Measurements from ENCODE around the gene WBP2NL. TPM values are rescaled to one million over a fixed set of nuclear protein-coding genes. Genes with fewer than 3 reads are reported as not detected.

WBP2NL gene
- total RNA-seq, 1 donor: 0.72 TPM

DNA sequence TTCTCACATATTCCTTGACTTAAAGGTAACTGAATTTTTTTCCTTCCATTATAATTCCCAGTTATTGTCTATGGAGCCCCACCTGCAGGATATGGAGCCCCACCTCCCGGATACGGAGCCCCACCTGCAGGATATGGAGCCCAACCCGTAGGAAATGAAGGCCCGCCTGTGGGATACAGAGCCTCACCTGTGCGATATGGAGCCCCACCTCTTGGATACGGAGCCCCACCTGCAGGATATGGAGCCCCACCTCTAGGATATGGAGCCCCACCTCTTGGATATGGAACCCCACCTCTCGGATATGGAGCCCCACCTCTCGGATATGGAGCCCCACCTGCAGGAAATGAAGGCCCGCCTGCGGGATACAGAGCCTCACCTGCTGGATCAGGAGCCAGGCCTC lies 28.1 kb downstream of the WBP2NL start:
- Histone ChIP-seq H3K27ac (ENCODE audit: low read depth, low read length) (no peak overlapping the region), H4K20me1 (ENCODE audit: insufficient read depth, low read length) (no peaks in the 10 kb centered on the region), H3K36me3 (ENCODE audit: insufficient read depth, low read length) (no peaks in the 10 kb centered on the region), H3K27me3 (ENCODE audit: insufficient read depth, low read length) (peaks cover 3% of the 10 kb centered on the region), H3K79me2 (ENCODE audit: insufficient read depth, low read length) (no peaks in the 10 kb centered on the region), H2AFZ (ENCODE audit: low read length) (no peak overlapping the region), H3K4me1 (ENCODE audit: insufficient read depth, low read length) (no peaks in the 10 kb centered on the region), H3K4me2 (ENCODE audit: insufficient read depth, low read length) (no peak overlapping the region), H3K9me3 (ENCODE audit: low read depth, low read length) (no peaks in the 10 kb centered on the region), H3K4me3 (ENCODE audit: insufficient read depth, low read length) (no peak overlapping the region)
- TF ChIP-seq, protein P1, sequence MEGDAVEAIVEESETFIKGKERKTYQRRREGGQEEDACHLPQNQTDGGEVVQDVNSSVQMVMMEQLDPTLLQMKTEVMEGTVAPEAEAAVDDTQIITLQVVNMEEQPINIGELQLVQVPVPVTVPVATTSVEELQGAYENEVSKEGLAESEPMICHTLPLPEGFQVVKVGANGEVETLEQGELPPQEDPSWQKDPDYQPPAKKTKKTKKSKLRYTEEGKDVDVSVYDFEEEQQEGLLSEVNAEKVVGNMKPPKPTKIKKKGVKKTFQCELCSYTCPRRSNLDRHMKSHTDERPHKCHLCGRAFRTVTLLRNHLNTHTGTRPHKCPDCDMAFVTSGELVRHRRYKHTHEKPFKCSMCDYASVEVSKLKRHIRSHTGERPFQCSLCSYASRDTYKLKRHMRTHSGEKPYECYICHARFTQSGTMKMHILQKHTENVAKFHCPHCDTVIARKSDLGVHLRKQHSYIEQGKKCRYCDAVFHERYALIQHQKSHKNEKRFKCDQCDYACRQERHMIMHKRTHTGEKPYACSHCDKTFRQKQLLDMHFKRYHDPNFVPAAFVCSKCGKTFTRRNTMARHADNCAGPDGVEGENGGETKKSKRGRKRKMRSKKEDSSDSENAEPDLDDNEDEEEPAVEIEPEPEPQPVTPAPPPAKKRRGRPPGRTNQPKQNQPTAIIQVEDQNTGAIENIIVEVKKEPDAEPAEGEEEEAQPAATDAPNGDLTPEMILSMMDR (IDR thresholded peaks at IDR 0.05; ENCODE audit: extremely low read depth, low read depth, low read length): no peak
- DNase-seq (ENCODE audit: insufficient read length, low spot score, missing footprints): no peak

DNA sequence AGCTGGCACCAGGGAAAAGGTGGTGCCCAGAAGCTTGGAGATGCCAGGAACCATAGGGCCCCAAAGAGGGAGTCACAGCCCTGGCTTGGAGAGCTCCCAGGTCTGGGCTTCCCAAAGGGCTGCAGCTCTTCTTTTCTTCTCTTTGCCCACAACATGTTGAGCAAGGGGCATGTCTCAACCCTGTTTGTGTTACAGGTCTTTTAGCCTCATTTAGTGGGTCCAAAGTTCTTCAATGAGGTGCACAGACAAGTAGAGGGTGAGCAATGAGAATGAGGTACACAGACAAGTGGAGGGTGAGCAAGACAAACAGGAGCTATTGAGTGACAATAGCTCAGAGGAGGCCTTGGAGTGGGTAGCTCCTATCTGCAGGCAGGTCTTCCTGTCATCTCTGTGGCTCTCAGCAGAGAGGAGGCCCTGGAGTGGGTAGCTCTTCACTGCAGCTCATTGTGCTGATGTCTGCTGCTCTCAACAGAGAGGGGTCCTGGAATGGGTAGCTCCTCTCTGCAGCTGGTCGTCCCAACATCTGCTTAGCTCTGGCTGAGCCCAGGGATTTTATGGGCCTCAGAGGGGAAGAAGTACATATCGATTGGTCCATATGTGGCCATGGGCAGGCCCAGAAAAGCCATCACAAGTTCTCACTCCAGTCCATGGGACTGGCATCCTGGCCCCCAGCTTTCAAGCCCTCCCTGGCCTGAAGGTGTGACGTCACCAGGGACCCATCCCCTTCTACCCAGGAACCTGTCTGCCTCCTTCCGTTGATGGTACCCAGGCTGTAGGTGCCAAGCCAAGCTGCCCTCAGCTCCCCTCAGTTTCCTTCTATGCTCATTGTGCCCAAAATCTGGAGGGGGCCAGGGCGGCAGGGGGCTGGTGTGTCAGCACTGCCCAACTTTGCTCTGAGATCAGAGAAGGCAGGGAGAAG lies 34.9 kb downstream of the WBP2NL start:
- no peaks in the 10 kb centered on the region for H3K27me3 ChIP-seq (ENCODE audit: insufficient read depth, low read length)
- no peaks in the 10 kb centered on the region for H3K36me3 ChIP-seq (ENCODE audit: insufficient read depth, low read length)
- no peaks in the 10 kb centered on the region for H3K79me2 ChIP-seq (ENCODE audit: insufficient read depth, low read length)
- peaks cover 5% of the 10 kb centered on the region for H3K9me3 ChIP-seq (ENCODE audit: low read depth, low read length)
- TF ChIP-seq, protein P1 (IDR thresholded peaks at IDR 0.05; ENCODE audit: extremely low read depth, low read depth, low read length): no peak
- H3K4me3 ChIP-seq (ENCODE audit: insufficient read depth, low read length): no peak overlapping the region
- H3K4me1 ChIP-seq (ENCODE audit: insufficient read depth, low read length): no peaks in the 10 kb centered on the region
- no peak overlapping the region for H2AFZ ChIP-seq (ENCODE audit: low read length)
- no peak overlapping the region for H3K4me2 ChIP-seq (ENCODE audit: insufficient read depth, low read length)
- H4K20me1 ChIP-seq (ENCODE audit: insufficient read depth, low read length): no peaks in the 10 kb centered on the region
- DNase-seq (ENCODE audit: insufficient read length, low spot score, missing footprints): no peak
- H3K27ac ChIP-seq (ENCODE audit: low read depth, low read length): no peak overlapping the region

DNA sequence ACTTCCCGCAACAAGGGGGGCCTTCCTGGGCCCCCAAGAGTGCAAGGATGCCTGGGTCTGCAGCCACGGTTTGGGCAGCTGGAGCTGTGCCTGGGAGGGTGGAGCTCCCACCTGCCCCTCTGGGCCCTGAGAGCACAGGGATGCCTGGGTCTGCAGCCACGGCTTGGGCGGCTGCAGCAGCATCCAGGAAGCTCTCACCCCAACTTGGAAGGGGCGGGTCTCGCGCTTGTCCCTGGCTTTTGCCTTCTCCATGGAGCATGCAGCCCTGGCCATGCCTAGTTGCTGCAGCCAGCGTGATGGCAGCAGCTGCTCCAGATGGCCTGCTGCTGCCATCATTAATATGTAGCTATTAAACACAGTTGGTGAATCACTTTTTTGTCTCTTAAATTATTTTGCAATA lies 36.7 kb downstream of the WBP2NL start:
- no peaks in the 10 kb centered on the region for H3K4me1 ChIP-seq (ENCODE audit: insufficient read depth, low read length)
- no peaks in the 10 kb centered on the region for H3K27me3 ChIP-seq (ENCODE audit: insufficient read depth, low read length)
- no peak overlapping the region for H3K4me2 ChIP-seq (ENCODE audit: insufficient read depth, low read length)
- no peak overlapping the region for H2AFZ ChIP-seq (ENCODE audit: low read length)
- no peak overlapping the region for H3K27ac ChIP-seq (ENCODE audit: low read depth, low read length)
- no peaks in the 10 kb centered on the region for H3K79me2 ChIP-seq (ENCODE audit: insufficient read depth, low read length)
- no peak overlapping the region for H3K4me3 ChIP-seq (ENCODE audit: insufficient read depth, low read length)
- peaks cover 5% of the 10 kb centered on the region for H3K9me3 ChIP-seq (ENCODE audit: low read depth, low read length)
- DNase-seq (ENCODE audit: insufficient read length, low spot score, missing footprints): no peak
- TF ChIP-seq, protein P1 (IDR thresholded peaks at IDR 0.05; ENCODE audit: extremely low read depth, low read depth, low read length): no peak
- H3K36me3 ChIP-seq (ENCODE audit: insufficient read depth, low read length): no peaks in the 10 kb centered on the region
- no peaks in the 10 kb centered on the region for H4K20me1 ChIP-seq (ENCODE audit: insufficient read depth, low read length)

DNA sequence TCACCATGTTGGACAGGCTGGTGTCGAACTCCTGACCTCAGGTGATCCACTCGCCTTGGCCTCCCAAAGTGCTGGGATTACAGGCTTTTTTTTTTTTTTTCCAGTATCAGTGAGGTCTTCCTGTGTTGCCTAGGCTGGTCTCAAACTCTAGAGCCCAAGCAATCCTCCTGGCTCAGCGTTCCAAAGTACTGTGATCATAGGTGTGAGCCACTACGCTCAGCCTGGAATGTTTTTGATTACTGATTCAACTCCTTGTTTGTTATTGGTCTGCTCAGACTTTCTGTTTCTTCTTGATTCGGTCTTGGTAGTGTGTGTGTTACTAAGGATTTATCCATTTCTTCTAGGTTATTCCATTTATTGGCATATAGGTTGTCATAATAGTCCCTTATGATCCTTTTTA lies 40.7 kb downstream of the WBP2NL start:
- DNase-seq (ENCODE audit: insufficient read length, low spot score, missing footprints): no peak

More for the DNA sequence above, 40.7 kb downstream of the WBP2NL start:
- H3K4me2 ChIP-seq (ENCODE audit: insufficient read depth, low read length): no peak overlapping the region
- no peak overlapping the region for H2AFZ ChIP-seq (ENCODE audit: low read length)
- H3K4me1 ChIP-seq (ENCODE audit: insufficient read depth, low read length): no peaks in the 10 kb centered on the region
- H4K20me1 ChIP-seq (ENCODE audit: insufficient read depth, low read length): no peaks in the 10 kb centered on the region
- TF ChIP-seq, protein P1 (IDR thresholded peaks at IDR 0.05; ENCODE audit: extremely low read depth, low read depth, low read length): no peak
- H3K27me3 ChIP-seq (ENCODE audit: insufficient read depth, low read length): no peaks in the 10 kb centered on the region
- no peaks in the 10 kb centered on the region for H3K79me2 ChIP-seq (ENCODE audit: insufficient read depth, low read length)
- no peak overlapping the region for H3K27ac ChIP-seq (ENCODE audit: low read depth, low read length)
- no peak overlapping the region for H3K4me3 ChIP-seq (ENCODE audit: insufficient read depth, low read length)
- H3K9me3 ChIP-seq (ENCODE audit: low read depth, low read length): no peaks in the 10 kb centered on the region
- H3K36me3 ChIP-seq (ENCODE audit: insufficient read depth, low read length): no peaks in the 10 kb centered on the region
